Measurements from ENCODE around the gene CNBD2. TPM values are rescaled to one million over a fixed set of nuclear protein-coding genes. Genes with fewer than 3 reads are reported as not detected.

CNBD2 gene
- total RNA-seq, 1 donor from 2014 or later, result 4.4 TPM

DNA sequence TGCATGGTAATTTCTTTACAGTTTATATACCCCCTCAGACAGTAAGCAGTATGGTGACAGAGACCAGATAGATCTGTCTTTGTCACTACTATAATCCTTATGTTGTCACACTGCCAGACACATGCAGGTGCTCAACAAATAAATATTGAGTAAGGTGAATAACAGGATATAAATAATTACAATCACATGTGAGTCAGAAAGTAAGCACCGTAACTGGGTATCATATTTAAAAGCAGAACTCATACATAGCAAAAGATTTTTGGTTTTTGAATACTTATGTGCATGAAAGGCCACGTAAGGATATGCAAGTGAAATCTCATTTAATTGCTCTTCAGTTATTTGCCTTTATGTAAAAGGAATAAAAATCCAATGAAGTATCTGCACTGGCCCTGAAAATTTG lies 17.4 kb downstream of the CNBD2 start:
- DNase-seq (ENCODE audit: low spot score), result no peak
- Histone ChIP-seq H3K9ac (no peak overlapping the region), H3K9me3 (ENCODE audit: low read depth) (no peaks in the 10 kb centered on the region), H3K4me1 (no peaks in the 10 kb centered on the region), H2AFZ (replicated peaks) (no peak overlapping the region), H3K79me2 (ENCODE audit: low read depth) (no peaks in the 10 kb centered on the region), H3F3A (ENCODE audit: low read depth) (no peaks in the 10 kb centered on the region), H3K27me3 (peaks cover 9% of the 10 kb centered on the region), H4K20me1 (ENCODE audit: low read depth) (no peaks in the 10 kb centered on the region), H3K27ac (no peak overlapping the region), H3K4me3 (no peak overlapping the region), H3K36me3 (no peaks in the 10 kb centered on the region), H3K4me2 (no peak overlapping the region)
- no peaks in the 10 kb centered on the region for H3K27me3 Mint-ChIP-seq (ENCODE audit: insufficient read depth, low read depth)
- TF ChIP-seq, protein P1, sequence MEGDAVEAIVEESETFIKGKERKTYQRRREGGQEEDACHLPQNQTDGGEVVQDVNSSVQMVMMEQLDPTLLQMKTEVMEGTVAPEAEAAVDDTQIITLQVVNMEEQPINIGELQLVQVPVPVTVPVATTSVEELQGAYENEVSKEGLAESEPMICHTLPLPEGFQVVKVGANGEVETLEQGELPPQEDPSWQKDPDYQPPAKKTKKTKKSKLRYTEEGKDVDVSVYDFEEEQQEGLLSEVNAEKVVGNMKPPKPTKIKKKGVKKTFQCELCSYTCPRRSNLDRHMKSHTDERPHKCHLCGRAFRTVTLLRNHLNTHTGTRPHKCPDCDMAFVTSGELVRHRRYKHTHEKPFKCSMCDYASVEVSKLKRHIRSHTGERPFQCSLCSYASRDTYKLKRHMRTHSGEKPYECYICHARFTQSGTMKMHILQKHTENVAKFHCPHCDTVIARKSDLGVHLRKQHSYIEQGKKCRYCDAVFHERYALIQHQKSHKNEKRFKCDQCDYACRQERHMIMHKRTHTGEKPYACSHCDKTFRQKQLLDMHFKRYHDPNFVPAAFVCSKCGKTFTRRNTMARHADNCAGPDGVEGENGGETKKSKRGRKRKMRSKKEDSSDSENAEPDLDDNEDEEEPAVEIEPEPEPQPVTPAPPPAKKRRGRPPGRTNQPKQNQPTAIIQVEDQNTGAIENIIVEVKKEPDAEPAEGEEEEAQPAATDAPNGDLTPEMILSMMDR (IDR thresholded peaks at IDR 0.05), result no peak
- TF ChIP-seq EZH2phosphoT487 (IDR thresholded peaks at IDR 0.05), result no peak
- no peak for TF ChIP-seq EZH2 (IDR thresholded peaks at IDR 0.05)
- H3K4me1 Mint-ChIP-seq, result no peaks in the 10 kb centered on the region
- H3K4me3 Mint-ChIP-seq, result no peak overlapping the region
- no peaks in the 10 kb centered on the region for H3K36me3 Mint-ChIP-seq
- no peaks in the 10 kb centered on the region for H3K9me3 Mint-ChIP-seq
- H3K27ac Mint-ChIP-seq, result no peak overlapping the region

DNA sequence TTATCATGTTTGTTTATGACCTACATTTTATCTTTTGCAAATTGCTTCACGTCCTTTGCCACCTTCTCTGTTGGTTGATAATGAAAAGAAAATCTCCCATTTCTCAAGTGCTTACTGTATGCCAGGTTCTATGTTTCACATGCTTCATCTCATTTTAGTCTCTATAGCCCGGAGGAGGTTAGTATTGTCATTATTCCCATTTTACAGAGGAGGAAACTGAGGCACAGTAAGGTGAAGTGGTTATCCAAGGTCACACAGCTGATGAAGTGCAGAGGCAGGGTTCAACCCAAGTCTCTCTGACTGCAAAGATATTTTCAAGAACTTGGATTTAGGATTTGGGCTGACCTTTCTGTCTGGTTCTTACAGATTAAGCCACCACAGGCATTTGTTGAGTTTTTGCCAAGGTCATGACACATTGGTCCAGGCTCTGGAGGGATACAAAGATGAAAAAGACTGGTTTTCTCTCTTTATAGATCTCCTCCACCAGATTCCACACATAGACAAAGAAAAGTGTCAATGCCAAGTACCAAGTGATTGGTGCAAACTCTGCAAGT lies 20.6 kb downstream of the CNBD2 start:
- H3K27ac ChIP-seq, result no peak overlapping the region
- Mint-ChIP-seq H3K27me3 (ENCODE audit: insufficient read depth, low read depth) (peaks cover 3% of the 10 kb centered on the region), H3K9me3 (no peaks in the 10 kb centered on the region), H3K27ac (no peak overlapping the region), H3K36me3 (no peaks in the 10 kb centered on the region), H3K4me3 (no peak overlapping the region), H3K4me1 (peaks cover 10% of the 10 kb centered on the region)
- H3K36me3 ChIP-seq, result no peaks in the 10 kb centered on the region
- H3F3A ChIP-seq (ENCODE audit: low read depth), result no peaks in the 10 kb centered on the region
- TF ChIP-seq EZH2 (IDR thresholded peaks at IDR 0.05) (no peak), EZH2phosphoT487 (IDR thresholded peaks at IDR 0.05) (no peak)
- TF ChIP-seq, protein P1 (IDR thresholded peaks at IDR 0.05), result no peak
- peaks cover 9% of the 10 kb centered on the region for H3K27me3 ChIP-seq
- no peak overlapping the region for H2AFZ ChIP-seq (replicated peaks)
- no peaks in the 10 kb centered on the region for H4K20me1 ChIP-seq (ENCODE audit: low read depth)
- no peaks in the 10 kb centered on the region for H3K9me3 ChIP-seq (ENCODE audit: low read depth)
- H3K4me1 ChIP-seq, result no peaks in the 10 kb centered on the region
- H3K9ac ChIP-seq, result no peak overlapping the region
- H3K79me2 ChIP-seq (ENCODE audit: low read depth), result no peaks in the 10 kb centered on the region
- no peak for DNase-seq (ENCODE audit: low spot score)
- H3K4me3 ChIP-seq, result no peak overlapping the region
- H3K4me2 ChIP-seq, result no peak overlapping the region

DNA sequence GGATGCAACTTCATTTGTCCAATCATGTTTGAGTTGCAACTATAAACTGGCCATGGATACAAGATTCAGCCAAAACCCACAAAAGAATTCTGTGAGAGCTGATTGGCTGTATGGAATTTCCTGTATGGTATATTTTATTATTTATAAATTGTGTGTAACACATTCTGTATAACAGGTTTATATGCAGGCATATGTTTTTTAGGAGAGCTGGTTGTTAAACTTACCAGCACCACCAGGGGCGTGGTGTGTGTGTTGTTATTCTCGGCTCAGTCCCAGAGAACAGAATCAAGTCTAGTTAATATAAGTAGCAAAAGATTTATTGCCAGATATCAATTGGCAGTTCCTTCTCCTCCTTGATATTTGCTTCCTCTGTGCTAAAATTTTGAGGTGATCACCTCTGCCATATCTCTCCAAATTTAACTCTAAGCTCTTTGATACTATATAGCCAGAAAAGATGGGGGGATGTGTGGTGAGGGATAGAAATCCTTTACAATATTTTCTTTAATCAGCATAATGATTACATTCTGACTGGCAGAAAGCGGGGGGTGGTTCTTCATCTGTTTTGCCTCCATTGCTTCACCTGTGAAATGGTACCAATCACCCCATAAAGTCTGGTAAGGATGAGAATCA lies 22.9 kb downstream of the CNBD2 start:
- no peaks in the 10 kb centered on the region for H3K36me3 Mint-ChIP-seq
- Histone ChIP-seq H2AFZ (replicated peaks) (no peak overlapping the region), H3K36me3 (no peaks in the 10 kb centered on the region), H3K9me3 (ENCODE audit: low read depth) (no peaks in the 10 kb centered on the region), H3F3A (ENCODE audit: low read depth) (no peaks in the 10 kb centered on the region), H3K4me2 (no peak overlapping the region), H3K27me3 (peaks cover 9% of the 10 kb centered on the region), H4K20me1 (ENCODE audit: low read depth) (no peaks in the 10 kb centered on the region), H3K4me3 (no peak overlapping the region), H3K9ac (no peak overlapping the region), H3K79me2 (ENCODE audit: low read depth) (no peaks in the 10 kb centered on the region), H3K27ac (no peak overlapping the region), H3K4me1 (no peaks in the 10 kb centered on the region)
- no peak overlapping the region for H3K27ac Mint-ChIP-seq
- peaks cover 16% of the 10 kb centered on the region for H3K4me1 Mint-ChIP-seq
- H3K4me3 Mint-ChIP-seq, result no peak overlapping the region
- DNase-seq (ENCODE audit: low spot score), result peak; percentile 42
- TF ChIP-seq EZH2 (IDR thresholded peaks at IDR 0.05) (no peak), EZH2phosphoT487 (IDR thresholded peaks at IDR 0.05) (no peak)
- TF ChIP-seq, protein P1 (IDR thresholded peaks at IDR 0.05), result peak; percentile 55
- H3K27me3 Mint-ChIP-seq (ENCODE audit: insufficient read depth, low read depth), result peaks cover 3% of the 10 kb centered on the region
- no peaks in the 10 kb centered on the region for H3K9me3 Mint-ChIP-seq
